Activated naive CD4-positive, alpha-beta T cell (primary cell): ENCODE results near the gene PRKCQ.
"Not testable (repeated sequence)": the region's sequence is repeated elsewhere in the genome, so short reads cannot be mapped to it uniquely, and the experiment has no call there.

Experiments used
- DNase-seq, 4 experiments: peaks; one replicate each; lab custom pipeline; 2025; lab: John Stamatoyannopoulos, UW

PRKCQ gene

DNA sequence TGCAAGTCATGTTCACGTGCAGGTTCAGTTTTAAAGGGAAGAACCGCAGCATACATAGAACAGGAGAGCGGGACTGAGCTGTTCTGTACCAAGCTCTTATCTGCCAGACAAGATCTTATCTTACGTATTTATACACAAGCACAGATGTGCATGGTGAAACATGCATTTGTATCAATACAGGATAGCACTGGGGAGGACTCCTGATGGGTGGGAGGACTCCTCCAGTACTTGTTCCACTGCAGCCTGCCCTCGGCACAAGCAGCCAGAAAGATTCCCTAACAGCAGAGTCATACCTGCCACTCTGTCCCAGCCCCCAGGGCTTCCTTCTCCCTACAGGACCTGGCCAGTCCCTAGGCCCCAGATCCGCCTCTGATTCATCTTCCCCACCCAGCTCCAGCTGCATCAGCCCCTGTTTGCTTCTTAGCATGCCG is 13.2 kb upstream of the PRKCQ start:
- DNase-seq, result no peak

DNA sequence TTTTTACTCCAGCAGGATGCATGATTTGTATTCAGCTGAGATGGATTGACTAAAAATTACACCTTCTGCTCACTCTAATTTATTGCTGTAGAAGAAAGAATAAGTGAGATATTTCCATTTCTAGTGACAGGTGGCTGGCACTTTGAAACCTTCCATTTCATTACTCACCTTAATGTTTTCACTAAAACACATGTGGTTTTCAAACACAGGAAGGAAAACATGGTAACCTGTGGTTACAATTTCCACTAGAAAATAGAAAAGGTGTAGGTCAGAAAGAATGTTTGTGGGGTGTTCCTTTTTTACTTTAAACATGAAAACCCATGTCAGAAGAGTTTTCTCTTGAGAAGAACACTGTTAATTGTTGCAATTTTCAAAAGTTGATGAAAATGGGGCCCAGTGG is 12.0 kb upstream of the PRKCQ start:
- no peak for DNase-seq

DNA sequence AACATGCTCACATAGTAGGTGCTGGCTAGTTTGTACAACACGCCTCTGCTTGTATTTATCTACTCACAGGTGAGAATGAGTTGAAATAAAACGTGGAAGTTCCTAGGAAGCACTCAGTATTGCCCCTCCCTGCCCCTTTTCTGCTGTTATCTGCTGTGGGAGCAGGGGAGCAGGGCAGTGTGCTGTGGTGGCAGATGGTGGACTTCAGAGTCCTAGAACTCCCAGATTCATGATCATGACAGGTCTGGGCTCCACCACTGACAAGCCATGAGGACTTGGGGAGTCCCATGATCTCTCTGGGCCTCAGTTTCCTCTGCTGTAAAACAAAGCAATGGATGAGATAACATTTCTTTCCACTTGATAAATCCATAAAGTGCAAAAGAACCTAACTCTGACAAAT is 11.6 kb upstream of the PRKCQ start:
- DNase-seq, result no peak

DNA sequence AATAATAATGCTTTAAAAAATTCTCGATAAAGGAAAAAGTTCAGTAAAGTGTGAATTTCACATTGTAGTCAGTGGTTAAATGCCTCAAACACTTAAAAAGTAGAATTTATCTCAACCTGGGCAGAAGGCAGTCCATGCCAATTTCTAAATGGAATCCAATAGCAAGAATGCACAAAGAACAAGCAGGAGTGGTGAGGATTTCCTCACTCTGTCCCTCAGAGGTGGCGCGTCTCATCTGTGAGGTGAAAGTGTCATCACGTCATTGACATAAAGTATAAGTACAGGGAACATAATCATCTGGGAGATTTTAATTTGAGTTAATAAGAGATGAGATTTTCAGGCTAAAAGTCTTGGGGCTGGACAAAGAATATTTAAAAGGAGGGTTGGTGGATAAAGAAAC is 10.0 kb upstream of the PRKCQ start:
- no peak for DNase-seq

DNA sequence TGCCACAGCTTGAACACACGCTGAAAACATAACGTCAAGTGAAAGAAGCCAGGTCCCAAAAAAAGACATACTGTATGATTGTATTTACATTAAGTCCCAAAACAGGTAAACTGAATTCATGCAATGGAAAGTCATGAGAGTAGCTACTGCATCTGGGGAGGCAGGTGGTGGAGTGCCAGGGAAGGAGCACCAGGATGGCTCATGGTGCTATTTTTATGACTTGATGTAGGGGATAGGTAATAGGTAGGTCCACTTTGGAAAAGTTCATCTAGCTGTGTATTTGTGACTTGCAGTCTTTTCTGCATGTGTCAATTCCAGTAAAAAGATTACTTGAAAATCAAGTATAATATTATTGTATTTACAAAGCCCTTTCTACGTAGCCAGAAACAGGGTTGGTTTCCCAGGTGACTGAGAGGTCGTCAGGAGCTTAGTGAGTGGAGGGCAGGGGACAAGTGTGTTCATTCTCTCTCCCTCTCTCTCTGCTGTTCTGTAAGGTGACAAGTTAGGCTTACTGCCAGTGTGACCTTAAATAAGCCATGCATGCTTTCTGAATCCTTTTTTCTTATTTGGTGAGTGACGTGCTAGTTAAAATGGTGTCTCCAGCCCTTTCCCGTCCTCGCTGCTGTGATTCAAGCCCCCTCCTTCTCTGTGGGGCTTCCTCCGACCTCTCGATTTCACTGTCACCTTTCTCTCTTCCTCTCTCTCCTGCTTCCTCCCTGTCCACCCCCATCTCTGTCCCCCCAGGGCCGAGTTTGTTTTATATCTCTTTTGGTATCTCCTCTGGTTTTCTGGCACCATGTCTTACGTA is 9.4 kb upstream of the PRKCQ start:
- no peak for DNase-seq

DNA sequence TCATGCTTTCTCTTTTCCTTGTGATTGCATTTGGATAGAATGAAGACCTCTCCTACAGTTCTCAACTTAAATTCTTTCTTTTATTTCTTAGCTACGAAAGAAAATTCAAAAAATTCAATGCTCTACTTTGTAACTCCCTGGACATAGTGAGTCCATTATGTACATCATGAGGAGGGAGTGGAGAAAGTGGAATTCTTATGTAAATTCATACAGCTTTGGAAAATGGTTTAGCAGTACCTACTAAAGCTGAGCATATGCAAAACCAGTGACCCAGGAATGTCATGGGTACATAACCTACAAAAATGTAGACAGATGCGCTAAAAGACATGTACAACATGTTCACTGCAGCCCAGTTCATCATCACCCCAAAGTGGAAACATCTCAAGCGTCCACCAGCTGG is 8.8 kb upstream of the PRKCQ start:
- no peak for DNase-seq

DNA sequence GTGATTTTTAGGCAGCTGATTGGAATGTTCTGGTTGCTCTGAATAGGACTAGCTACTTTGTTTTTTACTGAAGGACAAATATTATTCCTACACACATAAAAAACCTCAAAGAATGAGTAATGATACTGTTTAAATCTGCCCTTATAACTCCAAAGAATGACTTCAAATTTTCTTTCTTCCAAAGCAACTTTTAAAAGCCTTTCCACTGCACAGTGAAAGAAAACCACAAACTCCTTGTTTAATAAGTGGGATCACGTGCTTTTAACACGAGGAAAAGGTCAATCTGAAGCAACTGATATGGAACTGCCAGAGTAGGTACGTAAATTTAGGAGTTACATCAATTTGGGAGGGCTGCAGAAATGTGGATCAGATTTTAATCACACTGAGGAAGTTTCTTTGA is 8.0 kb upstream of the PRKCQ start:
- DNase-seq, result no peak

DNA sequence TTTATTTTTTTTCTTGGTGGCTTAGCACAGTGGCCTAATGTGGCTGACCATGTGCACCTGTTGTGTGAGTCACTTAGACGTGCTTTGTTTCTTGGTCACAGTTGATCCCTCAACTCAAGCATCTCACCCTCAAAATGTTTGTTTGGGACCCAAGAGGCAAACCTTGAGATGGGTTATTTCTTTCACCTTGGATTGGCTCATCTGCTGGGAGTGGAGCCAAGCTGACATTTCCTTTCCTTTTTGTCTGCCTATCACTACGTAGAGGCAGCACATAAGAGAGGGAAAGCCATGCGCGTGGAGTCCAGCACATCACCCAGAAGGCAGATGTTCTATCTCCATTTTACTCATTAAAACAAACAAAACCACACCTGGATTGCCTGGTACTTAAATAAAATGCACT is 6.4 kb upstream of the PRKCQ start:
- no peak for DNase-seq

DNA sequence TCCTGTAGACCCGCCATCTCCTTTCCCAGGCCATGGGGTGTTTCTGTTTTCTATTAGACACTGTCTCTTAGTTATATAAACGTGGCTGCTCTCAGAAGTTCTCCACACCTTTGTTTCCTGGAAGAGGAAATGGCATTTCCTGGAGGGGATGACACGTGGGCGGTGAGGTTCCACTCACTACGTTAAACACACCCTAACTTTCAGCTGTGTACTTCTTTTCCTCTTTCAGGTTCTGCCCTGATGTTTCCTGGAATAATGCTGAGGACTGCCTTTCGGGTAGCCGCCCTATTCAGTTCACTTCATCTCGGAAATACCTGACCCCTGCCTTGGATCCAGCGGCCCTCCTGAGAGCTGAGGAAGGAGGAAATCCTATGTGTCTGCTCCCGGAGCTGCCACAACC is 3.4 kb upstream of the PRKCQ start:
- peak in 2 of 4 experiments; percentile 23 to 32 for DNase-seq

DNA sequence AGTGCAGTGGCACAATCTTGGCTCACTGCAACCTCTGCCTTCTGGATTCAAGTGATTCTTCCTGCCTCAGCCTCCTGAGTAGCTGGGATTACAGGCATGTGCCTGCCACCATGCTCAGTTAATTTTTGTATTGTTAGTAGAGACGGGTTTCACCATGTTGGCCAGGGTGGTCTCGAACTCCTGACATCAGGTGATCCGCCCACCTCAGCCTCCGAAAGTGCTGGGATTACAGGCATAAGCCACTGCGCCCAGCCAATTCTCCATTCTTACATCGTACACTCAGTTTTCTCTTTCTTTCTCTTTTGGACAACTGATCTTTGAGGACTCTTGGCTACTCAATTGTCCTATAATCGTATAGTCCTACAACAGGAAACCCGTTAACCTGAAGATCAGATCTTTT is 2.8 kb upstream of the PRKCQ start:
- not testable (repeated sequence) for DNase-seq

DNA sequence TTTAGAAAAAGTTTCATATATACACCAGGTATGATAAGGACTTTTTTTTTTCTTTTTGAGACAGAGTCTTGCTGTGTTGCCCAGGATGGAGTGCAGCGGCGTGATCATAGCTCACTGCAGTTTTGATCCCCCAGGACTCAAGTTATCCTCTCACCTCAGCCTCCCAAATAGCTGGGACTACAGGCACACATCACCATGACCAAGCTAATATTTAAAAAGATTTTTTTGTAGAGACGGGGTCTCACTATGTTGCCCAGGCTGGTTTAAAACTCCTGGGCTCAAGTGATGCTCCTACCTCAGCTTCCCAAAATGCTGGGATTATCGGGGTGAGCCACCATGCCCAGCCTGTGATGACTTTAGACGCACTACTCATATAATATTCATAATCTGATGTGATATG is 2.2 kb upstream of the PRKCQ start:
- DNase-seq, result no peak

DNA sequence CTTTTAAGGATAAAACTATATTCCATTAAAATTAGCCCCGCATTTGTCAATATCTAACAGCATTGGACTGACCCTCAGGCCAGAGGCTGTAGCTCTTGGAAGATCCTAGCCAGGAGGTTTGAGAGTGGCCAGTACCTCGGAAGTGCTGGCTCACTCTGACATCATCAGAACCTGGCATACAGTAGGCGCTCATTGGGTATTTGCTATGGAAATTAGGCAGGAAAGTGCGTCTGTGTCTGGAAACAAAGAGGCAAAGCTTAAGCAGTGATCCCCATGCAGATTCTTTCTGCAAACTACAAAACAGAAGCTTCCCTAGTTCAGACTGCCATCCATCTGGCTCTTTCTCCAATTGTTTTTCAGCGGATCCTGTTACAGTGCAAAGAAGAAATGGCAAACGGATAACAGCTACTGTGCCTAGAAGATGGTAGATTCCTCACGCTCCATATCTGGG is 1.7 kb upstream of the PRKCQ start:
- no peak for DNase-seq

DNA sequence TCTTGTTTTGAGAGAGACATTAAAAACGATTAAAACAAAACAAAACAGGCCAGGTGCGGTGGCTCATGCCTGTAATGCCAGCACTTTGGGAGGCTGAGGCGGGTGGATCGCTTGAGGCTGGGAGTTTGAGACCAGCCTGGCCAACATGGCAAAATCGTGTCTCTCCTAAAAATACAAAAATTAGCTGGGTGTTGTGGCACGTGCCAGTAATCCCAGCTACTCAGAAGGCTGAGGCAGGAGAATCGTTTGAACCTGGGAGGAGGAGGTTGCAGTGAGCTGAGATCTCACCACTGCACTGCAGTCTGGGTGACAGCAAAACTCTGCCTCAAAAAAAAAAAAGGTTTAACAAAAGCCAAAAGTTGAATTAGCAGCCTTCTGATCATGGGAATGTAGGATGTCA is 1.1 kb upstream of the PRKCQ start:
- DNase-seq, result not testable (repeated sequence)

DNA sequence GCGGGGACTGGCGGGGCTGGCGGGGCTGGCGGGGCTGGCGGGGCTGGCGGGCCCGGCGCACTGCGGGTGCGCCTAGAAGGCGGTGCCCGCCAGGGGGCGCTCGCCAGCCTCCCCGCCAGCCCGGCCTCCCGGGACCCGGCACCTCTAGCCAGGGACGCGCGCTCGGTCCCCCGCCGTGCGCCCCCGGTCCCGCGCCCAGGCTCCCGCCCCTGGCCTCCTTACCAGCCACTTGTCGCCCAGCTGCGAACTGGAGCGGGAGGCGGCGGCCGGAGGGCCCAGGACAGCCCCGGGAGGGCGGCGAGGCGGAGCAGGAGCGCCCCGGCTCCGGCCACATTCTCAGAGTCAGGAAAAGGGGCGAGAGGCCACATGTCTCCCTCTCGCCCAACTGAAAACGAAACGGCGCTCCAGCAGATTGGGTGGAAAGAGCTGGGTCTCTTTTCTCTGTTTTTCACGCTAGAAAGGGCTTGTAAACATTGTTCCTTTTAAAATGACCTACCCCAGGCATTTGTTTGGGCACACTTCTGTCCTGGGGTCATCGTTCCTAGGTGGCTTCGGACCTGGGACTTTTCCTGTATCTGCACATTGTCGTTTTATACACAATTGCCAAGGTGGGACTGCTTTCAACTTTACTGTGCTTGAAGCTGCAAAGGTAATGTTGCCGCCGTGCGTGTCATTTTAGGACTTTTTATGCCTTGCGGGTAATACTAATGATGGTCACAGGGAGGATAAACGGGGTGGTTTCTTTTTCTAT is 378 bp upstream of the PRKCQ start:
- peak; percentile 62 to 88 (median 82) for DNase-seq

DNA sequence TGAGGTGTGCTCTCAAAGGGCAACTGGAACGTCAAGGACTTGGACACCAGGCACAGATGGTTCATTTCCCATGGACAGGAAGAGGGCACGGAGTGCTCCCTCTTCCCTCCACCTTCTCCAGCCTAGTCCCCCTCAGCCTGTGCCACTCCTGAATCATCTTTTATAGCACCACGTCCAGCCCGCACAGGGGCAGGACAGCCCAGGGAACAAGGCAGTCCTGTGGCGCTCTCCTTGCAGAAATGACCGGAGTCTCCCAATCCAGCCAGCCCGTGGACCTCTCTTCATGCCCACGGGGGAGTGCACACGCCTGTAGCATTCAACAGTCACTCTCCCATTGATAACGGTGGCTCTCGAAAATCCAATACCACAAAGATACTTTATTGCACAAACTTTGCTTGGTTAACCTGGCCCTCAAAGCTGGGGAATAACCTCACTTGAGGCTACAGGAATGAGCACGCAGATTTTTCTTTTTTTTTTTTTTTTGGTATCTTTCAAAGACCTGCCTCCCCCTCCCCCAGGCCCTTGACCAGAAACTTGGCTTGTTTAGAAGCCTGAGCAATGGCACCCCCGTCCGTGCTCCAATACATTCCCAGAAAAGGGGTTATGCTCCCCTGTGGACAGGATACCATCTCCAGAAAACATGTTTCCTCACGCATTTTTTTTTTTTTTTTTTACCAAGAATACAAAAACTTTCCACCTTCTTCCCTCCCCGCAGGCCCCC is 733 bp downstream of the PRKCQ start:
- DNase-seq, result no peak

DNA sequence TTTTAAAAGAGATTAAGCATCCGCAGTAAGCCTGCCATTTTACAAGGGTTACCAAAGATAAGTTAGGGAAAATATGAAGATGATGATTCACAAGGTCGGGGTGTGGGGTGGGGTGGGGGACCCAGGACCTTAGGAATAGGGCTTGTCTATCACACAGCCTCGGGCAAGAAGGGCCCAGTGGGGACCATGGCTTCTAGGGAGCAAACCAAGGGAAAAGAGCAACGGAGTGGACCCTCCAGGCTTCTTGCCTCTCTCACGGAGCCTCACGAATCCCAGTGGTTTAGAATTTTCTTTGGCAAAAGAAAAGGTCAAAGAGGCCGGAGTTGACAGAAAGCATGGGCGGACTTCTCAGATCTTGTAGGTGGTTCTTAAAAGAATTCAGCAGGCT is 1.3 kb downstream of the PRKCQ start:
- DNase-seq, result no peak

DNA sequence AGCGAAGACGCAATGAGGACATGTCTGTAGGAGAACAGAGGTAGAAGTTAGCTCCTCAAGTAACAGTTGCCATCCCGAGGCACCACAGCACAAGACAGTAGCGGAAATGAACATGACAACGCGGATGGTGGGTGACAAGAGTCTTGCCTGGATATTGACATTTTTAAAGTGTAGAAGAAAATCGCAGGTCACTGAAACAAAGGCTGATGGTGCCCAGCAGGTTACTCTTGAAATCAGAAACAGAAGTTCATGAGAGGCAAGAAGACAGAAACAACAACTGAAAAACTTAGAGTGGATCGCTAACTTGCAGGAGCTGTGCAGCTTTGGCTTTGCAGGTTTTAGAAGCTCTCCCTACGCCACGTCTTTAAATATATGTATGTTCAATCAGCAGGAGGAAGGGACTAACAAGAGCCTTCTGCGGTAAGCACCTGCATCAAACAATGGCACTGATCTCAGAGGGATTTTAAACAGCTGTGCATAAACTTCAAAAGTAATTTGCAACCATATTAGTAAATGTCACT is 1.8 kb downstream of the PRKCQ start:
- DNase-seq, result peak in 1 of 4 experiments; percentile 14

DNA sequence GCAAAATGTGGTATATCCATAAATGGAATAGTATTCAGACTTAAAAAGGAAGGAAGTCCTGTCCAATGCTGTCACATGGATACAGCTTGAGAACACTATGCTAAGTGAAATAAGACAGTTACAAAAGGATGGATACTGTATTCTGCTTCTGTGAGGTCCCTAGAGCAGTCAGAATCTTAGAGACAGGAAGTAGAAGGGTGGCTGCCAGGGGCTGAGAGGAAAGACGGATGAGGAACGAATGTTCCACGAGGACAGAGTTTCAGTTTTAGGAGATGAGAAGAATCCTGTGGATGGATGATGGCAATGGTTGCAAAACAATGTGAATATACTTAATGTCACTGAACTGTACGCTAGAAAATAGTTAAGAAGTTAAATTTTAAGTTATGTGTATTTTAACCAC is 3.8 kb downstream of the PRKCQ start:
- no peak for DNase-seq

DNA sequence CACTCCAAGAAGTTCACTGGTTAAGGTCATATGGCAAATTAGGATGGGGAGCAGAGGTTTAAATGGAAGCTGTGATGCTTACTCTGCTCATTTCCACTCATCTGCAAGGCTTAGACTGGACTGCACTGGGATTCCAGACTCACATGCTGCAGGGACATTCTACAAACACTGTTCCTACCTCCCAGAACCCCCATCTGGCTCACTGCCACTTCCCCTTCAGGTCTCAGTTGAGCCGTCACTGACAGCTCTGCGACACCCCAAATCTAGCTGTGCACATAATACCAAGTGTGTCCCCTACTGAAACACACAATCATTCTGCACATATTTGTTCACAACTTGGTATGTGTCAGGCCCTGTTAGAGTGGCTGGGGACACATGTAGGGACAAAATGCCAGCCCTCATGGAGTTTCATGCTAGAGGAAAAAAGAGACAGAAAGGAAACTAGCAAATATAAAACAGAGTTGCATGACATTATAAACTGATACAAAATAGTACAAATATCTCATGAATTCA is 5.4 kb downstream of the PRKCQ start:
- DNase-seq, result no peak

DNA sequence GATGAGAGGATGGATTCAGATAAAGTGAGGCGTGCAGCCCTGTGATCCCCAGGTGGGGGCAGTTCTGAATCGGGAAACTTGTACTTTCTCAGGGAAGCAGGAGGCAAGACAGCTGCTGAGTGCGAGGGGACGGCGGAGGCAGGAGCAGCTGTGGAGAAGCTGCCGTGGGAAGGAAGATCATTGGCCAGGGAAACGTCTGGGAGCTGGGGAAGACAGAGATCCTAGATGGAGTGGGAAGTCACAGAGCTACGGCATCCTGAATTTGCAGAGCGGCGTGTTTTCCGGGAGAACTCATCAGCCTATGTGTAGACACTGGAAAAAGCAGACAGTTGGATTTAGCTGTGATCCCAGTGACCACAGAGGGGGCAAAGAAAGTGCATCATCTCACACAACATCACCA is 9.2 kb downstream of the PRKCQ start:
- no peak for DNase-seq

DNA sequence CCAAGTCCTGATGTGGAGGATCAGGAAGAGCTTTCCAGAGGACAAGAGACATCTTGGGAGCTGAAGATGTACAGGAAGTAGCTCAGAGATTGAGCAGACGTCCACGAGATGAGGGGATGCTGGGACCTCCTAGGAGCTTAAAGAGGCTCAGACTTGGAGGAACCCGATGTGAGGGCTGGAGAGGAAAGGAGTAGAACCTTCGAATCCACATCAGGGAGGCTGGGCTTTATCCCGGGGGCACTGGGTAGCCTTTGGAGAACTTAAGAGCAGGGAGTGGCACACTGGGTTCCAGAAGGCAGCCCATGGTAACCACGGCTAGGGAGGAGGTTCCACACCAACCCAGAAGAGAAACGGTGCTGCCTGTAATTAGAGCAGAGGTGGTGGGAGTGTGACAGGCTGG is 10.8 kb downstream of the PRKCQ start:
- DNase-seq, result no peak

DNA sequence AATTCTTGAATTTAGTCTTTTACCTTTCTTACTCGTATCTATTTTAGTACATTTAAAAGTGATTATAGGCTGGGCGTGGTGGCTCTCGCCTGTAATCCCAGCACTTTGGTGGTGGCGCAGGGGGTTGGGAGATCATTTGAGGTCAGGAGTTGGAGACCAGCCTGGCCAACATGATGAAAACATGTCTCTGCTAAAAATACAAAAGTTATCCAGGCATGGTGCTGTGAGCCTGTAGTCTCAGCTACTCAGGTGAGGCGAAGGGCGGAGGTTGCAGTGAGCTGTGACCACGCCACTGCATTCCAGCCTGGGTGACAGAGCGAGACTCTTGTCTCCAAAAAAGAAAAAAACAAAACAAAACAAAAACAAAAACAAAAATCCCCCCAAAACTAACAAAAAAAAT is 12.2 kb downstream of the PRKCQ start:
- DNase-seq, result no peak
